ENCODE results near the gene NOL12.

- TF ChIP-seq CSRNP3 (CRISPR knock-in tag; IDR thresholded peaks at IDR 0.05) (no peak), ZFP3 (CRISPR knock-in tag; IDR thresholded peaks at IDR 0.05) (no peak), TCF4 (CRISPR knock-in tag; IDR thresholded peaks at IDR 0.05; ENCODE audit: borderline replicate concordance) (no peak), ZFP30 (CRISPR knock-in tag; IDR thresholded peaks at IDR 0.05) (no peak), PATZ1 (CRISPR knock-in tag; IDR thresholded peaks at IDR 0.05; ENCODE audit: borderline replicate concordance) (no peak), ESRRG (CRISPR knock-in tag; IDR thresholded peaks at IDR 0.05) (no peak), SNAI2 (CRISPR knock-in tag; IDR thresholded peaks at IDR 0.05) (no peak), RARB (CRISPR knock-in tag; IDR thresholded peaks at IDR 0.05) (no peak), CSDC2 (CRISPR knock-in tag; IDR thresholded peaks at IDR 0.05) (no peak)
Measured at GRCh38 chr22:37710675-37711074, 24.5 kb downstream of the NOL12 start.

All from SK-N-SH treated with all-trans-retinoic acid at 6 μM for 48 hours (cell line).